ENCODE results near the gene S100A8. TPM values are rescaled to one million over a fixed set of nuclear protein-coding genes. Genes with fewer than 3 reads are reported as not detected.

The S100A8 gene
- total RNA-seq, 2 donors from 2014 or later: 1.8 TPM; not detected in 1

- Histone ChIP-seq H3K36me3 (replicated peaks in 1 of 2; ENCODE audit: insufficient read depth in 1 of 2, low read depth in 2 of 2) (no peaks in the 10 kb centered on the region), H3K27ac (no peak overlapping the region), H3K9me3 (no peaks in the 10 kb centered on the region), H3K27me3 (no peaks in the 10 kb centered on the region), H3K4me1 (no peaks in the 10 kb centered on the region), H3K4me3 (no peak overlapping the region)
- WGBS, 2 donors: 56 to 64% methylated on average over 10 to 11 of the region's 11 CpGs
- intact Hi-C loops (cut with DNase I): no loop called here
- TF ChIP-seq POLR2A (IDR thresholded peaks at IDR 0.05): no peak
- TF ChIP-seq, protein P1, sequence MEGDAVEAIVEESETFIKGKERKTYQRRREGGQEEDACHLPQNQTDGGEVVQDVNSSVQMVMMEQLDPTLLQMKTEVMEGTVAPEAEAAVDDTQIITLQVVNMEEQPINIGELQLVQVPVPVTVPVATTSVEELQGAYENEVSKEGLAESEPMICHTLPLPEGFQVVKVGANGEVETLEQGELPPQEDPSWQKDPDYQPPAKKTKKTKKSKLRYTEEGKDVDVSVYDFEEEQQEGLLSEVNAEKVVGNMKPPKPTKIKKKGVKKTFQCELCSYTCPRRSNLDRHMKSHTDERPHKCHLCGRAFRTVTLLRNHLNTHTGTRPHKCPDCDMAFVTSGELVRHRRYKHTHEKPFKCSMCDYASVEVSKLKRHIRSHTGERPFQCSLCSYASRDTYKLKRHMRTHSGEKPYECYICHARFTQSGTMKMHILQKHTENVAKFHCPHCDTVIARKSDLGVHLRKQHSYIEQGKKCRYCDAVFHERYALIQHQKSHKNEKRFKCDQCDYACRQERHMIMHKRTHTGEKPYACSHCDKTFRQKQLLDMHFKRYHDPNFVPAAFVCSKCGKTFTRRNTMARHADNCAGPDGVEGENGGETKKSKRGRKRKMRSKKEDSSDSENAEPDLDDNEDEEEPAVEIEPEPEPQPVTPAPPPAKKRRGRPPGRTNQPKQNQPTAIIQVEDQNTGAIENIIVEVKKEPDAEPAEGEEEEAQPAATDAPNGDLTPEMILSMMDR (IDR thresholded peaks at IDR 0.05): no peak
- ATAC-seq (no peak), DNase-seq (no peak)
Measured at GRCh38 chr1:153434746-153435455, 44.0 kb upstream of the S100A8 start.

DNA sequence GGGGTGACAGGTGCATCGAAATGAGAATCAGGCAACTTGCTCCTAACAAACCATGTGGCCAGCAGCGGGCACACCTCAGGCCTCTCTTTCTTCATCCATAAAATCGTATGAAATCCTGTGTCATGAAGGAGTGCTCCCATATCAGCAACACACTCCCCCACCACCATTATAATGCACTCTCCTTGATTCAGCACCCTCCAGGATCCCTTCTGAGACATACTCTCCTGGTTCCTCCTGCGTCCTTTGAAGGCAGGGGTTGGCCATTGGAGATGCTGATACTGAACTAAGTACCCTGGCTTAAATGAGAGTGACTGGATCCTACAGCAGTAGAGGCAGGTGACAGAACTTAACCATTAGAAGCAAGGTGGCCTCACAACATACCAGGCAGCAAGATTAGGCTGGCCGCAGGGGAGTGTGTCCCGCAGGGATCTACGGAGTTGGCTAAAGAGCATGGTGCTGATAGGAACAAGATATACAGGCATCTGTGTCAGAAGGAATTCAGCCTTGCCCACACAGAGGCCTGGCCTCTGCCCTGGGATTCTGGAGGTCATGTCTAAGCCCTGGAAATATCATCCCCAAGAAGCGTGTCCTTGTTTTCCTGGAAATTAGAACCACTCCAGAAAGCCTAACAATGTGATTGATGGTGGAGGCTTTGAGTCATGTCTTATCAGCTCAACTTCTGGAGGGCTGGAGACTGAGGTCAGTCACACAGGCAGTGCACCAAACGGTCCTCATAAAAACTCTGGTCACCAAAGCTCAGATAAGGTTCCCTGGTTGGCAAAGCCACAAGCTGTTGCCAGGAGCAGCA is 42.2 kb upstream of the S100A8 start:
- no peak overlapping the region for H3K4me3 ChIP-seq
- WGBS, 2 donors: 59 to 68% methylated on average over 9 of the region's 9 CpGs
- no peak for TF ChIP-seq POLR2A (IDR thresholded peaks at IDR 0.05)
- TF ChIP-seq, protein P1 (IDR thresholded peaks at IDR 0.05): no peak
- no peaks in the 10 kb centered on the region for H3K36me3 ChIP-seq (replicated peaks in 1 of 2; ENCODE audit: insufficient read depth in 1 of 2, low read depth in 2 of 2)
- intact Hi-C loops (cut with DNase I): no loop called here
- H3K27ac ChIP-seq: no peak overlapping the region
- no peaks in the 10 kb centered on the region for H3K9me3 ChIP-seq
- no peaks in the 10 kb centered on the region for H3K27me3 ChIP-seq
- no peaks in the 10 kb centered on the region for H3K4me1 ChIP-seq
- no peak for DNase-seq
- no peak for ATAC-seq

DNA sequence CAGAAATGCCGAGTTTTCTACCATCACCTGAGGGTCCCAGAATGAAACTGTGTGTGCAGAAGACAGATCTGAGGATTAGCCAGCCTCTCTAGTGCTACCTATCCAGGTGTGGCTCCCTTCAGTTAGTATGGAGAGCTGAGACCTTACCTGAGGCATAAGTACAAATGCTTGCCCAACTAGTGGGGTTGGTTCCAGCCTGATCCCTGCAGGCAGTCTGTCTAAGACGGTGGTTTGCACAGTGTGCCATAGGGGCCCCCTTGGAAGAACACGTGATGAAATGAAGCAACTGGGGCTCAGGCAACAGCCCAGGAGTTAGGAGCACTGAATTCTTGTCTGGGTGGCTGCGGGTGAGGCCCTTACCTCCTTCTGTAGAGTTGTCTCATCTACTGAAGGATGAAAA is 41.1 kb upstream of the S100A8 start:
- no peaks in the 10 kb centered on the region for H3K9me3 ChIP-seq
- no peaks in the 10 kb centered on the region for H3K27me3 ChIP-seq
- ATAC-seq: no peak
- no peak overlapping the region for H3K27ac ChIP-seq
- no peak for TF ChIP-seq POLR2A (IDR thresholded peaks at IDR 0.05)
- TF ChIP-seq, protein P1 (IDR thresholded peaks at IDR 0.05): no peak
- H3K4me1 ChIP-seq: no peaks in the 10 kb centered on the region
- DNase-seq: no peak
- WGBS, 2 donors: 44 to 61% methylated on average over 3 to 4 of the region's 4 CpGs
- H3K36me3 ChIP-seq (replicated peaks in 1 of 2; ENCODE audit: insufficient read depth in 1 of 2, low read depth in 2 of 2): no peaks in the 10 kb centered on the region
- no peak overlapping the region for H3K4me3 ChIP-seq
- intact Hi-C loops (cut with DNase I): no loop called here

- Histone ChIP-seq H3K4me1 (no peaks in the 10 kb centered on the region), H3K36me3 (replicated peaks in 1 of 2; ENCODE audit: insufficient read depth in 1 of 2, low read depth in 2 of 2) (no peaks in the 10 kb centered on the region), H3K27ac (no peak overlapping the region), H3K27me3 (no peaks in the 10 kb centered on the region), H3K4me3 (no peak overlapping the region), H3K9me3 (no peaks in the 10 kb centered on the region)
- ATAC-seq (no peak), DNase-seq (no peak)
- WGBS, 2 donors: 54 to 55% methylated on average over 3 of the region's 3 CpGs
- no peak for TF ChIP-seq POLR2A (IDR thresholded peaks at IDR 0.05)
- TF ChIP-seq, protein P1 (IDR thresholded peaks at IDR 0.05): no peak
- intact Hi-C loops (cut with DNase I): no loop called here
Measured at GRCh38 chr1:153431427-153431826, 40.6 kb upstream of the S100A8 start.

Data from body of pancreas (tissue), 4 donors.